Epidermal melanocyte (primary cell): ENCODE results near the gene NDST1.
"Not testable (repeated sequence)": the region's sequence is repeated elsewhere in the genome, so short reads cannot be mapped to it uniquely, and the experiment has no call there.

Source experiments
- DNase-seq: peaks from one replicate; pipeline ENCODE4 v3.0.0; 2011; ENCODE audit warnings: low spot score; ENCODE audit not compliant: insufficient read length

Gene NDST1

DNA sequence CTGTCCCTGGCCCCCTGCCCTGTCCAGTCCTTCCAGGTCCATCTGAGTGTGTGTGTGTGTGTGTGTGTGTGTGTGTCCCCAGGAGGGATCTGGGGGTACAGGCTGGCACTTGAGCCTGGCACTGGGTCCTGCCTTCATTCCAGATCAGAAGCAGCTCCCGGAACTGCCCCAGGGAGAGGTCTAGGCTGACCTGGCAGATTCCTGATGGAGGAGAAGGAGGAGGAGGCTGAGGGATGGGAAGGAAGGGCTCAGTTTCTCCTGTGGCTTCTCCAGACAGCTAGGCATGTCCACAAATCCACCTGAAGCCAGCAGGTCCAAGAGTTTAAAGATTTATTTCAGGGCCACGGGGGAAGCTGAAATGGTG lies 328 bp downstream of the NDST1 start:
- no peak for DNase-seq

- DNase-seq = no peak
These were observed 897 bp downstream of the NDST1 start for GRCh38 chr5:150508828-150509227.

GRCh38 chr5:150509992-150510391 lies 2.1 kb downstream of the NDST1 start:
- no peak for DNase-seq

GRCh38 chr5:150510460-150511263 lies 2.7 kb downstream of the NDST1 start:
- DNase-seq = no peak

DNA sequence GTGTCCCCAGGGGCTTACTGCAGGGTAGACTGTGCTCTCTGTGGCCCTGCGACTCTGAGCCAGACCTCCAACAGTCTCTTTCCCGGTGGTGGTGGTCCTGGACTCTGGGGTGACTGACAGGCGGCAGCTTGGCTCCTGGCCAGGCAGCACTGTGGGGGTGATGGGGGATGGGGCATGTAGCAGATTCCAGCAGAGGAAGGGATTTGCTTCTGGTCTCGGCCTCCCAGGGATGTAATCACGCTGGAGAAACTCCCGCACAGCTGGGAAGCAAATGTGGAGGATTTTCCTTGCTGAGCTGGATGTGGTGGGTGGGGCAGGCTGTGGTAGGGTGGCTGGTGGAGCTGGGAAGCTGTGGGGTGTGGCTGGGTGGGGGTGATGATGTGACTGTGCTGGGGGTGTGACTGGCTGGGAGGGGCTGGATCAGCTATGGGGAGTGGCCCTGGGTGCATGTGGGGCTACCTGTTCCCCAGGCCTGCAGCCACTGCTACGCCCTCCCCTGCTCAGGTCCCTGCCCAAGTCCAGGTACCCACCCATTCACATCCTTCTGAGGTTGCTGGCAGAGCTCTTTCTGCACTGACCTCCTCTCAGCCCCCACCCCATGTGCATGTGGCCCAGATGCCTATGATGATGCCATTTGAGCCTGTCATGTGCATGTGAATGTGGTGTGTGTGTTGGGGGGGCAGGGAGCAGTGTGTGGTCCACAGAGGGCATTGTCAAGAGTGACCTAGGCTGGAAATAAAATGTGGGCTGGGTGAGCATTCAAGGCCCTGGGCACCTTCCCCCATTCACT lies 3.8 kb downstream of the NDST1 start:
- no peak for DNase-seq

DNA sequence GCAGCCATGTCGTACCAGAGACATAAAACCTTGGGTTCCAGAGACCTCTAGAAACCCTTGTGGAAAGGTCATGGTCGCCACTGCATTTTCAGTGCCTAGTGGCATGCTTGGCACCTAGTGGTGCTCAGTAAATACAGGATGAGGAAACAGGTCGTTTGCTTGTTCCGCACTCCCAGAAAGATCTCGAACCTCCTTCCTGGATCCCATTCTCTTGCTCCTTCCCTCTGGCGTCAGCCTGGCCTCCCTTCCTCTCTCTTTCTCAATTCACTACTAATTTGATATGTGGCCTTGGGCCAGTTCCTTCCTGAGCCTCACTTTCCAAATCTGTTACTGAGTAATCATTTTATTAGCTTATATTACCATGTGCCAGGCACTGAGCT lies 4.4 kb downstream of the NDST1 start:
- DNase-seq = no peak

GRCh38 chr5:150513375-150514309 lies 5.7 kb downstream of the NDST1 start:
- DNase-seq = no peak

GRCh38 chr5:150514708-150515211 lies 6.8 kb downstream of the NDST1 start:
- no peak for DNase-seq

GRCh38 chr5:150515446-150515845 lies 7.5 kb downstream of the NDST1 start:
- no peak for DNase-seq

DNA sequence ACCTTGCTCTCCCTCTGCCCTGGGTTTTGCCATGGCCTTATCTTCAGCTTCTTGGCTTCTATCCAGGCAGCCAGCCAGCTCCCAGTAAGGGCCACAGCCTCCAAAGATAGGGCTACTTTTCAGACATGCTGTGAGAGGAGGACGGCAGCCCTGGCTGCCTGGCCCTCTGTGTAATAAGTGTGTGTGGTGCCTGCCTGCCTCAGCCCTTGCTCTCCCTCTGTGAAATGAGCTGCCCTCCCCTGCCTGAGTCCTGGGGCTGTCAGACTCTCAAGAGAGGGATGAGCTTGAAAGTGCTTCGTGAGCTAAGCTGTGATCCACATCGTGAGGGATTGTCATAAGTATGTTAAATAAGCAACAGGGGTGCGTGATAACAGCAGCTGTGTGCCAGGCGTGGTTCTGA lies 8.1 kb downstream of the NDST1 start:
- no peak for DNase-seq

DNA sequence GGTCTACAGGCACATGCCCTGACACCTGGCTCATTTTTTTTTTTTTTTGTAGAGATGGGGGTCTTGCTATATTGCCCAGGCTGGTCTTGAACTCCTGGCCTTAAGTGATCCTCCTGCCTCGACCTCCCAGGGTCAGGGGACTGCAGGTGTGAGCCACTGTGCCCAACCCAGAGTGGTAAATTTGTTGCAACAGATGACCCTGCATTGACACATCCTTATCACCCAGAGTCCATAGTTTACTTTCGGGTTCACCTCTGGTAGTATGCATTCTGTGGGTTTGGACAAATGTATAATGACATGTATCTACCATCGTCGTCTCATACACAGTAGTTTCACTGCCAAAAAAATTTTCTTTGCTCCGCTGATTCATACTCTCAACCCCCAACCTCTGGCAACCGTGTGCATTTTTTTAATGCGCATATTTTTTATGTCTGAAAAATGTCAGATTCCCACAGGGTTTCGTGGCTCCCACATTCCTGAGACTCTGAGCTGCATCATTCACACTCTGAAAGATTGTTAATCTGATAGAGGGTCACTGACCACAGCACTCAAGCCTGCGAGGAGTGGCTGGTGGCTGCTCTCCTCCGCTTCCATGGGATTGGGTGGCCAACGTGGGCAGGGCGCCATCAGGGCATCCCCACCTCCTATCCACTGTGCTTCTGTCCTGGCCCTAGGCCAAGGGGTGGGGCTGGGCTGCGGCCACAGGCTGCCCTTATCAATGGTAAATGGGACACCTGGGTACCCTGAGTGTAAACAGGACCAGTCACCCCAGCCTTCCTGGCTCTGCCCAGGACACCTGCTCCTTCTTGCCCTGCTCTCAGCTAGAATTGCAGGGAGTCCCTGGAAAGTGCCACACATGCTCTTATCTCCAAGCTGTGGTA lies 9.6 kb downstream of the NDST1 start:
- peak; percentile 56 for DNase-seq

DNA sequence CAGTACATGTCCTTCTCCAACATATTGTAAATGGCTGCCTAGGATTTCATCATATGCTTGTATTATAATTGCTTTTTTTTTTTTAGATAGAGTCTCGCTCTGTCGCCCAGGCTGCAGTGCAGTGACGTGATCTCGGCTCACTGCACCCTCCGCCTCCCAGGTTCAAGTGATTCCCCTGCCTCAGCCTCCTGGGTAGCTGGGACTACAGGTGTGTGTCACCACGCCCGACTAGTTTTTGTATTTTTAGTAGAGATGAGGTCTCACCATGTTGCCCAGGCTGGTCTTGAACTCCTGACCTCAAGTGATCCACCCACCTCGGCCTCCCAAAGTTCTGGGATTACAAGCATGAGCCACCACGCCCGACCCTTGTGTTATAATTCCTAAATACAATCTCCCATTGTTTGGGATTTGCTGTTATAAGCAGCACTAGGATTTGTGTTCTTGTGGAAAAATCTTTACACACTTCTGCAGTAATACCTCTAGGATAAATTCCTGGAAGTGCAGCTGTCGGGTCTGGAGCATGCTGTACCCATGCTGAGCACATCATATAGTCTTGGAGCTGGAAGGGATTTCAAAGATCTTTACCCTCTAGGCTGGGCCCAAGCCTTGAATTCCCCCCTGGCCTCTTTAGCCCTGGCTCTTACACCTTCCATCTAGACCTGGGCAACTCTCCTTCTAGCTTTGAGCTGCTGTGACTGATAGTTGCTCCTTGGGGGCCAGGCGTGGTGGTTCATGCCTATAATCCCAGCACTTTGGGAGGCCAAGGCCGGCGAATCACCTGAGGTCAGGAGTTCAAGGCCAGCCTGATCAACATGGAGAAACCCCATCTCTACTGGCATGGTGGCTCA lies 11.0 kb downstream of the NDST1 start:
- DNase-seq = not testable (repeated sequence)

DNA sequence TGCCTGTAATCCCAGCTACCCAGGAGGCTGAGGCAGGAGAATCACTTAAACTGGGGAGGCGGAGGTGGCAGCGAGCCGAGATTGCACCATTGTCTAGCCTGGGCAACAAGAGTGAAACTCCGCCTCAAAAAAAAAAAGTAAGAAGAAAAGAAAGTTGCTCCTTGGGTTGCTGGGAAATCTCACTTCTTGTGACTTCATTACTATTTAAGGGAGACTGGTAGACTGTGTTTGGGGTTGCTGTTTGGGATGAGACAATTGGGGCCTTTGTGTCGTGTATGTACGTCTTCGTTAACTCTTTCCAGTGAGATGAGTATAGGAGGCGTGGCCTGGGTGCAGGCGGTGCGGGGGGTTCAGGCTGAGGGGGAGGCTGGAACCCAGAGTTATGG lies 11.6 kb downstream of the NDST1 start:
- DNase-seq = peak; percentile 73

DNA sequence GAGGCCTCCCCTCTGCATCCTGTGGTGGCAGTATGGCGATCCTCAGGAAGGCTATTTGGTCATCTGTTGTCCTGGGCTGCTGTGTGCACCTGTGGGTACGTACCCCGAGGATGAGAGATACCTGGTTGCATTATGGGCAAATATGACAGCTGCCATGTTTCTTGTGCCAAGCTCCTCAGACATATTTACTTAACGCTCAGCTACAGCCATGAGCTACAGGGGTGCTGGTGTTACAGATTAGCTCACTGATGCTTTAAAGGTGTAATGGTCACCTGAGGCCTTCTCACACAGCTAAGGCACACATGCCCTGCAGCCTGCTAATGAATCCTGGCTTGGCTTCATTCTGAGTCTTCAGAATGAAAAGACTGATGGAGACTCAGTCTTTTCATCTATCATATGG lies 12.0 kb downstream of the NDST1 start:
- DNase-seq = no peak

DNA sequence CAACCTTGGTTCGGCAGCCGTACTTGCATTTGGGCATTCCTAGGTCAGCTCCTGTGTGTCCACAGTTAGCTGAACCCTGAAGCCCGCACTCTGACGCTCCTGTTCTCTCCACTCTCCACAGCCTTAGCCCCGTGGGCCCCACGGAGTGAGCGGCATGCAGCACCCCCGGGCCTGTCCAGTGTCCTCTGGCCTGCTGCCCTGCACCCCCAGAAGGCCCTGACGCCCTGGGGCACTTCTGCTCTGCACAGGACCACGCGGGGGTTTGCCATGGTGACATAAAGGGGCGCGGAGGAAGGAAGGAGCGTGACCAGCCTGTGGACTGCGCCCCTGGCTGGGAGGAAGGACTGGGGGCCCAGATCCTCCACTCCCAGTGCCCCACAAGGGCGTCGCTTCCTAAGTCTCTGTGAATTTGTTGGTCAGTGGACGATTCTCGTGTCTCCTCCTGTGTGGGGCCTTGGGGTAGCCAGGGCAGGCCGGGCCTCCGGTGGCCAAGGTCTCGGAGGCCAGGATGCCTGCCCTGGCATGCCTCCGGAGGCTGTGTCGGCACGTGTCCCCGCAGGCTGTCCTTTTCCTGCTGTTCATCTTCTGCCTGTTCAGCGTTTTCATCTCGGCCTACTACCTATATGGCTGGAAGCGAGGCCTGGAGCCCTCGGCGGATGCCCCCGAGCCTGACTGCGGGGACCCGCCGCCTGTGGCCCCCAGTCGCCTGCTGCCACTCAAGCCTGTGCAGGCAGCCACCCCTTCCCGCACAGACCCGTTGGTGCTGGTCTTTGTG lies 13.0 kb downstream of the NDST1 start:
- no peak for DNase-seq

DNA sequence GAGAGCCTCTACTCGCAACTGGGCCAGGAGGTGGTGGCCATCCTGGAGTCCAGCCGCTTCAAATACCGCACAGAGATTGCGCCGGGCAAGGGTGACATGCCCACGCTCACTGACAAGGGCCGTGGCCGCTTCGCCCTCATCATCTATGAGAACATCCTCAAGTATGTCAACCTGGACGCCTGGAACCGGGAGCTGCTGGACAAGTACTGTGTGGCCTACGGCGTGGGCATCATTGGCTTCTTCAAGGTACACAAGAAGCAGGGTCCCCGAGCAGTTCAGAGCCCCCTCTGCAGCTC lies 13.5 kb downstream of the NDST1 start:
- DNase-seq = no peak

- DNase-seq = no peak
These were observed 14.1 kb downstream of the NDST1 start for GRCh38 chr5:150521939-150522503.

DNA sequence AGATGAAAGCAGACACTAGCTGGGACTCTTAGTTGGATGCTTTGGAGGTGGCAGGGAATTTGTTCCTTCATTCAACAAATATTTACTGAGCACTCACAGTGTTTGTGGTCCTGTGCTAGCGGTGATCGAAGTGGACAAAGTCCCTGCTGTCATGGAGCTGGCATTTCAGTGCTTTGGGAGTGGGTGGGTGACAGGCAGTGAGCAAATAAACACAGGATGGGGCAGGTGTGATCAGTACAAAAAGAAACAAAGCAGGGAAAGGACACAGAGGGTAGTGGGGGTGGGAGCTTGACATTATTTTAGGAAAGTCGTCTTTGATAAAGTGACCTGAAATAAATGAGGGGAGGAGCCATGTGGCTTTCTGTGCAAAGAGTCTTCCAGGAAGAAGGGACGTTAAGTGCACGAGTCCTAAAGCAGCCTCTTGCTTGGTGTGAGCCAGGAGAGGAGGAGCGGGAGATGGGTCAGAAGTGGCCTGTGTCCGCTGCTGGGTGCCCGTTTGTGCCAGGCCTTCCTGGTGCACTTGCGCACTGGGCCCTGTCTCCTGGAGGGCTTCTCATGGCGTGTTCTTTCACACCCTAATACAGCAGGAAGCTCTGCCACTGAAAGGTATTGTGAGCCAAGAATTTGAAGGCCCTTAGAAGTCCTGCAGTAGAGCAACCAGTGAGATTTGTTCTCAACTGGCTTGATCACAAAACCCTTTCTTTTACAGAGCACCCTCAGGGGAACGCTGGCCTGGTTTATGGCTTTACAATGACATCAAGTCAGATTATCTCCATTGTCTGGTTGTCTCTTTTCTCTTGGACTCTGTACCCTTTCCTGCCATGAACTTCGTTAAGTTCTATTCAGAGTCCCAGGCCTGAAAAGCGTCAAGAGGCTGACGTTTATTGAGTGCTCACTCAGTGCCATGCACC lies 14.8 kb downstream of the NDST1 start:
- no peak for DNase-seq
